ENCODE data around the gene CLRN3. TPM values are rescaled to one million over a fixed set of nuclear protein-coding genes. Genes with fewer than 3 reads are reported as not detected.

Gene CLRN3
- total RNA-seq, 1 donor from 2014 or later: 3.2 TPM

GRCh38 chr10:127926455-127926854 lies 33.7 kb upstream of the CLRN3 start:
- no peak for DNase-seq (ENCODE audit: low spot score, unreplicated experiment)
- Mint-ChIP-seq H3K4me1 (ENCODE audit: low read depth) (peaks cover 19% of the 10 kb centered on the region), H3K4me3 (ENCODE audit: low read depth) (no peak overlapping the region), H3K9me3 (ENCODE audit: low read depth) (no peaks in the 10 kb centered on the region), H3K27me3 (peaks cover 30% of the 10 kb centered on the region), H3K36me3 (ENCODE audit: insufficient read depth) (no peaks in the 10 kb centered on the region), H3K27ac (no peak overlapping the region)
- no peak for TF ChIP-seq CTCF (IDR thresholded peaks at IDR 0.05; ENCODE audit: unreplicated experiment)

- TF ChIP-seq CTCF (IDR thresholded peaks at IDR 0.05; ENCODE audit: unreplicated experiment): no peak
- DNase-seq (ENCODE audit: low spot score, unreplicated experiment): no peak
- peaks cover 19% of the 10 kb centered on the region for H3K4me1 Mint-ChIP-seq (ENCODE audit: low read depth)
These were observed 32.9 kb upstream of the CLRN3 start for GRCh38 chr10:127925471-127926207.

GRCh38 chr10:127923646-127924045 lies 30.9 kb upstream of the CLRN3 start:
- no peak for TF ChIP-seq CTCF (IDR thresholded peaks at IDR 0.05; ENCODE audit: unreplicated experiment)
- Mint-ChIP-seq H3K27ac (no peak overlapping the region), H3K4me1 (ENCODE audit: low read depth) (peaks cover 16% of the 10 kb centered on the region), H3K36me3 (ENCODE audit: insufficient read depth) (no peaks in the 10 kb centered on the region), H3K4me3 (ENCODE audit: low read depth) (no peak overlapping the region), H3K27me3 (peaks cover 43% of the 10 kb centered on the region), H3K9me3 (ENCODE audit: low read depth) (no peaks in the 10 kb centered on the region)
- DNase-seq (ENCODE audit: low spot score, unreplicated experiment): no peak

More at GRCh38 chr10:127925471-127926207, 32.9 kb upstream of the CLRN3 start:
- H3K4me3 Mint-ChIP-seq (ENCODE audit: low read depth): no peak overlapping the region
- no peaks in the 10 kb centered on the region for H3K9me3 Mint-ChIP-seq (ENCODE audit: low read depth)
- no peaks in the 10 kb centered on the region for H3K36me3 Mint-ChIP-seq (ENCODE audit: insufficient read depth)
- H3K27ac Mint-ChIP-seq: no peak overlapping the region
- peaks cover 35% of the 10 kb centered on the region for H3K27me3 Mint-ChIP-seq

GRCh38 chr10:127922675-127923366 lies 30.1 kb upstream of the CLRN3 start:
- no peak for DNase-seq (ENCODE audit: low spot score, unreplicated experiment)
- H3K27me3 Mint-ChIP-seq: peaks cover 46% of the 10 kb centered on the region
- H3K4me3 Mint-ChIP-seq (ENCODE audit: low read depth): no peak overlapping the region
- peaks cover 7% of the 10 kb centered on the region for H3K4me1 Mint-ChIP-seq (ENCODE audit: low read depth)
- no peaks in the 10 kb centered on the region for H3K36me3 Mint-ChIP-seq (ENCODE audit: insufficient read depth)
- TF ChIP-seq CTCF (IDR thresholded peaks at IDR 0.05; ENCODE audit: unreplicated experiment): no peak
- H3K27ac Mint-ChIP-seq: no peak overlapping the region
- no peaks in the 10 kb centered on the region for H3K9me3 Mint-ChIP-seq (ENCODE audit: low read depth)

GRCh38 chr10:127922206-127922605 lies 29.5 kb upstream of the CLRN3 start:
- Mint-ChIP-seq H3K4me1 (ENCODE audit: low read depth) (peaks cover 6% of the 10 kb centered on the region), H3K36me3 (ENCODE audit: insufficient read depth) (no peaks in the 10 kb centered on the region), H3K27me3 (peaks cover 45% of the 10 kb centered on the region)

More at GRCh38 chr10:127922206-127922605, 29.5 kb upstream of the CLRN3 start:
- TF ChIP-seq CTCF (IDR thresholded peaks at IDR 0.05; ENCODE audit: unreplicated experiment): no peak
- H3K27ac Mint-ChIP-seq: no peak overlapping the region
- no peak overlapping the region for H3K4me3 Mint-ChIP-seq (ENCODE audit: low read depth)
- DNase-seq (ENCODE audit: low spot score, unreplicated experiment): no peak
- no peaks in the 10 kb centered on the region for H3K9me3 Mint-ChIP-seq (ENCODE audit: low read depth)
